Measurements from ENCODE around the gene EYA4.

The EYA4 gene

DNA sequence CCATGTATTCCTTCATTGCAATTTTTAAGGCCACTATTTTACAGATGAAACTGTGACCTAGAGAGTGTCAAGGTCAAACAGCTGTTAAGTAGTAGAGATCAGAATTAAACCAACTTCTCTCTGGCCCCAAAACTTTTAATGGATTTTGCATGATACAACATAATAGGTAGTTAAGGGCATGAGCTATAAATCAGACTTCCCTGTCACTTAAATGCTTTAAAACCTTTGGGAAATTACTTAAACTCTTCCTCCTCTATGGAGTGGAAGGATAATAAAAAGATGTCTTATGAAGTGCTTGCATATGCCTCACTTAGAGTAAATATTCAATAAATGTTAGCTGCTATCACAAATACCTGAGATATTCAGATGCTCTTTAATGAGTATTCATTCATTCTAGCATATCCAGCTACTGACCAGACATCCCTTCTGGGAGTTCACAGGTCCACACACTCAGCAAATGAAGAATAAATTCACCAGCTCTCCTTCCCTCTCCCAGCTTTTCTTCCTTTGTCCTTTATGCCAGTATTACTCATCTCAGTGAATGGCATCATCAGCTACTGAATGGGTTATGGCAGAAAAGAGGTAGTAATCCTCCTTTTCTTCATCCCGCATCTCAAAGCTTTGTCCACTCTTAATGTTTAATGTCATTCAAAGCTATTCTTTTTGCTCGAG is 36.2 kb downstream of the EYA4 start:
- no peak overlapping the region for H3K4me3 ChIP-seq (ENCODE audit: low read depth, low read length)

GRCh38 chr6:133277900-133278545 is 36.9 kb downstream of the EYA4 start:
- TF ChIP-seq, protein P1, sequence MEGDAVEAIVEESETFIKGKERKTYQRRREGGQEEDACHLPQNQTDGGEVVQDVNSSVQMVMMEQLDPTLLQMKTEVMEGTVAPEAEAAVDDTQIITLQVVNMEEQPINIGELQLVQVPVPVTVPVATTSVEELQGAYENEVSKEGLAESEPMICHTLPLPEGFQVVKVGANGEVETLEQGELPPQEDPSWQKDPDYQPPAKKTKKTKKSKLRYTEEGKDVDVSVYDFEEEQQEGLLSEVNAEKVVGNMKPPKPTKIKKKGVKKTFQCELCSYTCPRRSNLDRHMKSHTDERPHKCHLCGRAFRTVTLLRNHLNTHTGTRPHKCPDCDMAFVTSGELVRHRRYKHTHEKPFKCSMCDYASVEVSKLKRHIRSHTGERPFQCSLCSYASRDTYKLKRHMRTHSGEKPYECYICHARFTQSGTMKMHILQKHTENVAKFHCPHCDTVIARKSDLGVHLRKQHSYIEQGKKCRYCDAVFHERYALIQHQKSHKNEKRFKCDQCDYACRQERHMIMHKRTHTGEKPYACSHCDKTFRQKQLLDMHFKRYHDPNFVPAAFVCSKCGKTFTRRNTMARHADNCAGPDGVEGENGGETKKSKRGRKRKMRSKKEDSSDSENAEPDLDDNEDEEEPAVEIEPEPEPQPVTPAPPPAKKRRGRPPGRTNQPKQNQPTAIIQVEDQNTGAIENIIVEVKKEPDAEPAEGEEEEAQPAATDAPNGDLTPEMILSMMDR (IDR thresholded peaks at IDR 0.05; ENCODE audit: low read depth, low read length) = no peak
- no peak overlapping the region for H3K4me3 ChIP-seq (ENCODE audit: low read depth, low read length)
- in situ Hi-C loops (cut with HindIII; ENCODE audit: low sequenced_read_pairs) = no loop called here
- no peak for DNase-seq (ENCODE audit: low read depth, low spot score)

More for the DNA sequence above, 36.2 kb downstream of the EYA4 start:
- in situ Hi-C loops (cut with HindIII; ENCODE audit: low sequenced_read_pairs) = no loop called here
- no peak for DNase-seq (ENCODE audit: low read depth, low spot score)
- TF ChIP-seq, protein P1 (IDR thresholded peaks at IDR 0.05; ENCODE audit: low read depth, low read length) = no peak

GRCh38 chr6:133286765-133287164 is 45.6 kb downstream of the EYA4 start:
- DNase-seq (ENCODE audit: low read depth, low spot score) = peak; percentile 24
- TF ChIP-seq, protein P1 (IDR thresholded peaks at IDR 0.05; ENCODE audit: low read depth, low read length) = peak; percentile 57
- in situ Hi-C loops (cut with HindIII; ENCODE audit: low sequenced_read_pairs) = no loop called here
- no peak overlapping the region for H3K4me3 ChIP-seq (ENCODE audit: low read depth, low read length)

- no peak for DNase-seq (ENCODE audit: low read depth, low spot score)
- TF ChIP-seq, protein P1 (IDR thresholded peaks at IDR 0.05; ENCODE audit: low read depth, low read length) = no peak
- in situ Hi-C loops (cut with HindIII; ENCODE audit: low sequenced_read_pairs) = no loop called here
- H3K4me3 ChIP-seq (ENCODE audit: low read depth, low read length) = no peak overlapping the region
Observed at GRCh38 chr6:133288662-133289061, 47.5 kb downstream of the EYA4 start.

DNA sequence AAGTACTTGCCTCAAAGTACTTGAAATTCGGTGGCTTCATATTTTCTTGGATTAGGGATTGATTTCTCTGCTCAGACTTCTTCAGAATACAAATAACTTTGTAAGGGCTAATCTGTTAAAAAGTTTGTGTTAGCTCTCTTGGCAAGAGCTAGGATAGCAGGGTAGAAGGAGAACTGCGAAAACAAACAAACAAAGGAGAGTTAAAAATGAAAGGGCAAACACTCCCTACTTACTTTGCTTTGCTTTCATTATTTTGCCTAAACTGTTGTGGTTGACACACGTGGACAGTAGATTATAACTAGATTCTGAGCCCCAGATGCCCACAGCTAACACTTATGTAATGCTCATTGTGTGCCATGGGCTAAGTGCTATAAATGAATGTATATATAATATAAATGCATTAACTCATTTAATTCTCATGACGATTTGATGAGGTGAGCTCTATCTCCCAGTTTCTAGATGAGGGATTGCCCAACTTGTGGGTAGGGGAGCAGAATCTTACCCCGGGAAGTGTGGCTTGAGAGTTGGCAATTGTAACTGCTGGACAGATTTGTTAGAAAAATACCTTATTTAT is 48.7 kb downstream of the EYA4 start:
- no peak overlapping the region for H3K4me3 ChIP-seq (ENCODE audit: low read depth, low read length)
- in situ Hi-C loops (cut with HindIII; ENCODE audit: low sequenced_read_pairs) = no loop called here
- no peak for DNase-seq (ENCODE audit: low read depth, low spot score)
- TF ChIP-seq, protein P1 (IDR thresholded peaks at IDR 0.05; ENCODE audit: low read depth, low read length) = no peak

DNA sequence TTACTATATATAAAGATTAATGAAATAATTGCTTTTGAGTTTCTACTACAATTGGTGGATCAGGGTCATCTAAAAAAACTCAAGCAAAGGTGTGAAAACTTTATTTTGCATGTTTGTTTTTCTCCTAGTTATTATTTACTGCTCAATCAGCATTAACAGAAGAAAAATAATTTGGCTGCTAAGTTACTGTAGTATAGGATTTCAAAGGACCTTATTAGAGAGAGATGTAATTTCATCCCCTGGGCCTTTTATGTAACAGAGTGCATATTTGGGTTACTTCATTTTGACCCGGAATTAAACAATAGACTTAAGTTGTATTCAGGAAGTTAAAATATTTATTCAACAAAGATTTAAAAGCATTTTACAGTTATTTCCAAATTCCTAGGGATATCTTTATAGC is 49.8 kb downstream of the EYA4 start:
- in situ Hi-C loops (cut with HindIII; ENCODE audit: low sequenced_read_pairs) = no loop called here
- no peak overlapping the region for H3K4me3 ChIP-seq (ENCODE audit: low read depth, low read length)
- no peak for DNase-seq (ENCODE audit: low read depth, low spot score)
- TF ChIP-seq, protein P1 (IDR thresholded peaks at IDR 0.05; ENCODE audit: low read depth, low read length) = no peak
